Uterus (tissue), 2 donors: ENCODE results near the gene CDON.

ENCODE experiments used
- POLR2A ChIP-seq, 2 donors: fragments of 450-650 bp; IDR thresholded peaks; one replicate each; pipeline ENCODE4 v1.6.1; 2016; ENCODE audit warnings: antibody characterized with exemption in 2 of 2, mild to moderate bottlenecking in 1 of 2, moderate library complexity in 1 of 2
- TF ChIP-seq, protein P1 (sequence below), 4 experiments: fragments of 200-600 bp in 2 of 4; fragments of 450-650 bp in 2 of 4; sonication (generic) in 2 of 4; IDR thresholded peaks; one replicate each; pipeline ENCODE4 v1.5.1; 2016 to 2019; ENCODE audit warnings: antibody characterized with exemption in 4 of 4, mild to moderate bottlenecking in 2 of 4, moderate library complexity in 1 of 4

DNA sequence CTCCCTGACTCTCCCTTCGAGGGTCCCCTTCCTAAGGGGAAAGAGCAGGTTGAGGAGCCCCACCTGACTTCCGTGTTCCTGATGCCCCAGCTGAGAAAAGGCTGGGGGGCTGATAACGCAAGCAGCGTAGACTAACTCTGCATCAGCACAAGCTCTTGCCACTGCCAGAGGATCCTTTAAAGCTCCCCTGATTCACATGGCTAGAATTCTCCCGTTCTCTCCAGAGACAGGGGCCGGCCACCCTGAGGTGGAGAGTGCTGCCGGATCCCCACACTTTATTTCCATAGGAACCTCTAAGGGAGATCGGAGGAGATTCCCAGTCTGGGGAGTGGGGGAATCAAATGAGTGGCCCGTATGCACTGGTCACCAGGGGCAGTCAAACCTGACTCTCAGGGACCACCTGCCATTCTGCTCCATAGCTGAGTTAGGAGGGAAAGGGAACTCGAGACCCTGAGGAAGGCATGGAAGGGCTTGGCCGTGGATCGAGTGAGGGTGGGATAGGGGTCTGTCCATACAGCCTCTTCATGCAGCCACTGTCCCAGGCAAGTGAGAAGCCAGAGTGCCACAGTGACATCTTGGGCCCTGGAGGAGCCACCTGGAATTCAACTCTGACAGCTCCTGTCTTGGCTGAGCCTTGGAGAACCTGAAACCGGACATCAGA, 118.2 kb downstream of the CDON start:
- TF ChIP-seq, protein P1, sequence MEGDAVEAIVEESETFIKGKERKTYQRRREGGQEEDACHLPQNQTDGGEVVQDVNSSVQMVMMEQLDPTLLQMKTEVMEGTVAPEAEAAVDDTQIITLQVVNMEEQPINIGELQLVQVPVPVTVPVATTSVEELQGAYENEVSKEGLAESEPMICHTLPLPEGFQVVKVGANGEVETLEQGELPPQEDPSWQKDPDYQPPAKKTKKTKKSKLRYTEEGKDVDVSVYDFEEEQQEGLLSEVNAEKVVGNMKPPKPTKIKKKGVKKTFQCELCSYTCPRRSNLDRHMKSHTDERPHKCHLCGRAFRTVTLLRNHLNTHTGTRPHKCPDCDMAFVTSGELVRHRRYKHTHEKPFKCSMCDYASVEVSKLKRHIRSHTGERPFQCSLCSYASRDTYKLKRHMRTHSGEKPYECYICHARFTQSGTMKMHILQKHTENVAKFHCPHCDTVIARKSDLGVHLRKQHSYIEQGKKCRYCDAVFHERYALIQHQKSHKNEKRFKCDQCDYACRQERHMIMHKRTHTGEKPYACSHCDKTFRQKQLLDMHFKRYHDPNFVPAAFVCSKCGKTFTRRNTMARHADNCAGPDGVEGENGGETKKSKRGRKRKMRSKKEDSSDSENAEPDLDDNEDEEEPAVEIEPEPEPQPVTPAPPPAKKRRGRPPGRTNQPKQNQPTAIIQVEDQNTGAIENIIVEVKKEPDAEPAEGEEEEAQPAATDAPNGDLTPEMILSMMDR (IDR thresholded peaks at IDR 0.05) = no peak
- no peak for TF ChIP-seq POLR2A (IDR thresholded peaks at IDR 0.05)
